SK-N-SH (cell line): ENCODE data around the gene UNC5B. TPM values are rescaled to one million over a fixed set of nuclear protein-coding genes. Genes with fewer than 3 reads are reported as not detected.
A peak's percentile ranks its signal among the peaks of the same experiment; 100 is the strongest.

Experiments
- CTCF ChIA-PET: fragments of 300-600, 350-600 bp; formaldehyde crosslinking; extraction: SDS; loops from one replicate; lab custom pipeline; 2021; lab: Yijun Ruan, JAX
- POLR2A ChIA-PET: fragments of 350-600 bp; sonication (Branson Sonifier 250); formaldehyde crosslinking; extraction: SDS; loops from one replicate; lab custom pipeline; 2020; ENCODE audit warnings: antibody characterized with exemption, inconsistent platforms; lab: Yijun Ruan, JAX
- DNase-seq: peaks from one replicate; pipeline ENCODE4 v3.0.0; 2012
- H2AFZ ChIP-seq: fragments of 200-600 bp; sonication (generic); 2 replicates; pipeline ENCODE4 v1.8.1; 2016; ENCODE audit warnings: antibody characterized with exemption, mild to moderate bottlenecking, low read depth
- H3F3A ChIP-seq: fragments of 200-600 bp; sonication (generic); replicated peaks from 2 replicates; pipeline ENCODE3; 2016; ENCODE audit warnings: antibody characterized with exemption, mild to moderate bottlenecking; ENCODE audit not compliant: insufficient read depth
- H3K27ac ChIP-seq, 2 experiments: fragments of 200-500 bp in 1 of 2; fragments of 200-600 bp in 1 of 2; sonication (Bioruptor generic) in 1 of 2; sonication (generic), shearing (Covaris generic) in 1 of 2; 2 replicates each; pipeline versions ENCODE4 v1.5.1 to v1.6.1; 2014 to 2016; ENCODE audit warnings: low read depth in 2 of 2, inconsistent platforms in 1 of 2, low read length in 1 of 2, mild to moderate bottlenecking in 1 of 2, mixed read lengths in 1 of 2
- H3K27me3 ChIP-seq: fragments of 200-600 bp; sonication (generic), shearing (Covaris generic); 2 replicates; pipeline ENCODE4 v1.6.1; 2016; ENCODE audit warnings: mixed run types; ENCODE audit not compliant: insufficient read depth
- H3K36me3 ChIP-seq, 2 experiments: fragments of 200-500 bp in 1 of 2; fragments of 200-600 bp in 1 of 2; sonication (Bioruptor generic) in 1 of 2; sonication (generic) in 1 of 2; replicated peaks in 1 of 2; 2 replicates each; pipeline versions ENCODE3 to v1.5.1; 2014 to 2016; ENCODE audit warnings: low read length in 1 of 2, mild to moderate bottlenecking in 1 of 2; ENCODE audit not compliant: insufficient read depth in 2 of 2, control insufficient read depth in 1 of 2
- H3K4me1 ChIP-seq, 2 experiments: fragments of 200-500 bp in 1 of 2; fragments of 200-600 bp in 1 of 2; sonication (Bioruptor generic) in 1 of 2; sonication (generic), shearing (Covaris generic) in 1 of 2; 2 replicates each; pipeline versions ENCODE4 v1.5.1 to v1.6.1; 2014 to 2016; ENCODE audit warnings: low read depth in 1 of 2, low read length in 1 of 2, mixed run types in 1 of 2; ENCODE audit not compliant: insufficient read depth in 2 of 2, control insufficient read depth in 1 of 2
- H3K4me2 ChIP-seq: fragments of 200-600 bp; sonication (generic), shearing (Covaris generic); 2 replicates; pipeline ENCODE4 v1.6.1; 2017; ENCODE audit warnings: mixed run types
- H3K4me3 ChIP-seq, 2 experiments: fragments of 200-500 bp in 1 of 2; fragments of 200-600 bp in 1 of 2; sonication (Bioruptor generic) in 1 of 2; sonication (generic), shearing (Covaris generic) in 1 of 2; 2 replicates each; pipeline versions ENCODE4 v1.5.1 to v1.8.1; 2014 to 2016; ENCODE audit warnings: low read depth in 2 of 2, inconsistent platforms in 1 of 2, low read length in 1 of 2, mild to moderate bottlenecking in 1 of 2, mixed read lengths in 1 of 2, moderate library complexity in 1 of 2
- H3K79me2 ChIP-seq: fragments of 200-600 bp; sonication (generic); 2 replicates; pipeline ENCODE4 v1.8.1; 2017; ENCODE audit warnings: mild to moderate bottlenecking; ENCODE audit not compliant: insufficient read depth
- H3K9ac ChIP-seq: fragments of 200-600 bp; sonication (generic); 2 replicates; pipeline ENCODE4 v1.6.1; 2017; ENCODE audit warnings: mixed run types
- H3K9me2 ChIP-seq: fragments of 200-600 bp; sonication (generic); 2 replicates; pipeline ENCODE4 v1.6.1; 2017; ENCODE audit warnings: mixed run types
- H3K9me3 ChIP-seq: fragments of 200-600 bp; sonication (generic); 2 replicates; pipeline ENCODE4 v1.6.1; 2017; ENCODE audit warnings: mixed run types, mild to moderate bottlenecking, moderate library complexity
- H4K20me1 ChIP-seq: fragments of 200-600 bp; sonication (generic); 2 replicates; pipeline ENCODE4 v1.6.1; 2017; ENCODE audit warnings: mild to moderate bottlenecking, mixed run types; ENCODE audit not compliant: insufficient read depth
- FOSL2 ChIP-seq: IDR thresholded peaks from 2 replicates; pipeline ENCODE4 v1.4.0; 2012; ENCODE audit warnings: low read depth, mild to moderate bottlenecking, moderate library complexity, borderline replicate concordance
- NRF1 ChIP-seq: IDR thresholded peaks from 2 replicates; pipeline ENCODE4 v1.6.1; 2012; ENCODE audit warnings: low read depth, mild to moderate bottlenecking, low read length
- PBX3 ChIP-seq: IDR thresholded peaks from 2 replicates; pipeline ENCODE4; 2012
- RCOR1 ChIP-seq: fragments of 150-350 bp; IDR thresholded peaks from 2 replicates; pipeline ENCODE4 v1.6.1; 2017; ENCODE audit warnings: antibody characterized with exemption, low read length
- REST ChIP-seq: IDR thresholded peaks from 2 replicates; pipeline ENCODE4 v1.6.1; 2012; ENCODE audit warnings: mild to moderate bottlenecking, low read depth, low read length, moderate library complexity
- RXRA ChIP-seq: IDR thresholded peaks from 2 replicates; pipeline ENCODE4 v1.4.0; 2012; ENCODE audit warnings: low read depth, mild to moderate bottlenecking, borderline replicate concordance
- WGBS: methylation state at CpG from one replicate; pipeline ENCODE4 v1.1.6; 2017; ENCODE audit warnings: low lambda C conversion rate; 5-methylcytosine and 5-hydroxymethylcytosine counted together
- polyA plus RNA-seq, 3 experiments: library from polyadenylated mRNA; depleted of rRNA; stranded (reverse); fragments of >200 nt; gene quantifications; 2 replicates each; pipeline ENCODE4 v1.2.3, GENCODE V29; 2012

The UNC5B gene
- polyA plus RNA-seq, 1 of the 3 experiments (the other 2 are of a cell fraction): 13.8 TPM

- no peak for TF ChIP-seq REST
Observed at GRCh38 chr10:71238626-71239025, 26.3 kb downstream of the UNC5B start (continued).

- WGBS: 89% methylated on average over 10 of the region's 13 CpGs
- peaks cover 18% of the 10 kb centered on the region for H4K20me1 ChIP-seq
- H3K27me3 ChIP-seq: no peaks in the 10 kb centered on the region
- no peak overlapping the region for H2AFZ ChIP-seq
- TF ChIP-seq FOSL2 (no peak), NRF1 (no peak), PBX3 (no peak), RCOR1 (no peak), RXRA (no peak)
- H3K4me2 ChIP-seq: peak overlapping the region; percentile 75; the same call in 1 of the 2 replicates
- H3K27ac ChIP-seq: peak overlapping the region; percentile 87 to 100; a peak in 3 of 4 replicates
- H3K9me2 ChIP-seq: no peaks in the 10 kb centered on the region
- H3K36me3 ChIP-seq: no peaks in the 10 kb centered on the region
- H3K9me3 ChIP-seq: no peaks in the 10 kb centered on the region
- H3K79me2 ChIP-seq: peaks cover 79% of the 10 kb centered on the region
- POLR2A ChIA-PET: interaction anchor here (1.2 kb wide), 1 partner anchor 24 kb away, joined by 4 read pairs; no protein-coding TSS in a partner anchor
- H3K4me3 ChIP-seq: no peak overlapping the region
- CTCF ChIA-PET: interaction anchor here (1.1 to 12.2 kb wide), 8 partner anchors 16 to 337 kb away, joined by 3 to 139 read pairs (median 8); no protein-coding TSS in a partner anchor
- H3K4me1 ChIP-seq: peaks cover 91 to 96% of the 10 kb centered on the region in 2 experiments
- DNase-seq: no peak
- H3F3A ChIP-seq: peaks cover 44% of the 10 kb centered on the region
- H3K9ac ChIP-seq: no peak overlapping the region
Observed at GRCh38 chr10:71239131-71239915, 27.0 kb downstream of the UNC5B start.
